ENCODE measurements around the gene TULP1.

Gene TULP1

GRCh38 chr6:35496841-35497570, 15.7 kb downstream of the TULP1 start, which contains the start of gene TEAD3:
Gene TEAD3, minus strand, starts transcription at chr6:35497079.
- H3K4me3 ChIP-seq (ENCODE audit: low read depth, low read length), result peak within 1 kb of the TSS; percentile 28
- 0 out of 2 replicates have a peak, but pooled peaks have one; percentile 15 for TF ChIP-seq CTCF (IDR thresholded peaks at IDR 0.05; ENCODE audit: borderline replicate concordance, insufficient read depth, low read depth, low read length)

- TF ChIP-seq CTCF (IDR thresholded peaks at IDR 0.05; ENCODE audit: borderline replicate concordance, insufficient read depth, low read depth, low read length), result no peak
- H3K4me3 ChIP-seq (ENCODE audit: low read depth, low read length), result no peak overlapping the region
Observed at GRCh38 chr6:35496036-35496840, 16.5 kb downstream of the TULP1 start.

- H3K4me3 ChIP-seq (ENCODE audit: low read depth, low read length), result no peak overlapping the region
- no peak for TF ChIP-seq CTCF (IDR thresholded peaks at IDR 0.05; ENCODE audit: borderline replicate concordance, insufficient read depth, low read depth, low read length)
Observed at GRCh38 chr6:35495258-35496035, 17.2 kb downstream of the TULP1 start.

GRCh38 chr6:35494161-35494563, 18.5 kb downstream of the TULP1 start:
- H3K4me3 ChIP-seq (ENCODE audit: low read depth, low read length), result no peak overlapping the region
- TF ChIP-seq CTCF (IDR thresholded peaks at IDR 0.05; ENCODE audit: borderline replicate concordance, insufficient read depth, low read depth, low read length), result no peak

- TF ChIP-seq CTCF (IDR thresholded peaks at IDR 0.05; ENCODE audit: borderline replicate concordance, insufficient read depth, low read depth, low read length), result no peak
Observed at GRCh38 chr6:35493307-35493983, 19.3 kb downstream of the TULP1 start.

GRCh38 chr6:35492974-35493284, 19.8 kb downstream of the TULP1 start:
- TF ChIP-seq CTCF (IDR thresholded peaks at IDR 0.05; ENCODE audit: borderline replicate concordance, insufficient read depth, low read depth, low read length), result no peak
- no peak overlapping the region for H3K4me3 ChIP-seq (ENCODE audit: low read depth, low read length)

More at GRCh38 chr6:35493307-35493983, 19.3 kb downstream of the TULP1 start:
- H3K4me3 ChIP-seq (ENCODE audit: low read depth, low read length), result no peak overlapping the region
